CD4-positive, alpha-beta memory T cell (primary cell): Measurements from ENCODE around the gene RNF175. TPM values are rescaled to one million over a fixed set of nuclear protein-coding genes. Genes with fewer than 3 reads are reported as not detected.
A peak's percentile ranks its signal among the peaks of the same experiment; 100 is the strongest.

Experiments used
- CTCF ChIA-PET: fragments of 350-600 bp; sonication (Branson Sonifier 250); formaldehyde crosslinking; loops from one replicate; lab custom pipeline; 2021; ENCODE audit warnings: inconsistent platforms; ENCODE audit not compliant: partially characterized antibody; lab: Charles Lee
- POLR2A ChIA-PET: fragments of 350-600 bp; sonication (Branson Sonifier 250); formaldehyde crosslinking; loops from one replicate; lab custom pipeline; 2021; ENCODE audit not compliant: partially characterized antibody; lab: Charles Lee
- DNase-seq, 5 donors: peaks; one replicate each; pipeline versions ENCODE4 v3.0.0 to v3.0.0-alpha.2; 2020 to 2022; ENCODE audit warnings: mixed read lengths in 1 of 5
- H3K27ac ChIP-seq: one replicate; pipeline ENCODE4 v1.7.0; 2013; ENCODE audit warnings: low read depth, low read length
- H3K27me3 ChIP-seq: 2 replicates; pipeline ENCODE4 v1.7.0; 2013; ENCODE audit warnings: mild to moderate bottlenecking, low read length, moderate library complexity; ENCODE audit not compliant: insufficient read depth
- H3K36me3 ChIP-seq: 2 replicates; pipeline ENCODE4 v1.7.0; 2013; ENCODE audit warnings: mild to moderate bottlenecking, low read length, moderate library complexity; ENCODE audit not compliant: insufficient read depth
- H3K4me1 ChIP-seq: 2 replicates; pipeline ENCODE4 v1.7.0; 2013; ENCODE audit warnings: mild to moderate bottlenecking, low read length, moderate library complexity; ENCODE audit not compliant: insufficient read depth
- H3K4me3 ChIP-seq, 2 donors: one replicate each; pipeline ENCODE4 v1.7.0; 2013; ENCODE audit warnings: low read length in 2 of 2, mild to moderate bottlenecking in 1 of 2
- H3K9me3 ChIP-seq, 2 donors: one replicate each; pipeline ENCODE4 v1.7.0; 2013; ENCODE audit warnings: low read length in 2 of 2, control low read depth in 1 of 2; ENCODE audit not compliant: control insufficient read depth in 1 of 2
- H3K27ac Mint-ChIP-seq, 7 donors: one replicate each; pipeline ENCODE4 v1.8.0; 2020 to 2021; ENCODE audit warnings: mixed read lengths in 7 of 7, mild to moderate bottlenecking in 6 of 7, inconsistent platforms in 3 of 7, moderate library complexity in 3 of 7
- H3K27me3 Mint-ChIP-seq, 2 donors: one replicate each; pipeline ENCODE4 v1.8.0; 2020 to 2021; ENCODE audit warnings: mixed read lengths in 2 of 2
- H3K36me3 Mint-ChIP-seq, 2 donors: one replicate each; pipeline ENCODE4 v1.8.0; 2020 to 2021; ENCODE audit warnings: mixed read lengths in 2 of 2, inconsistent platforms in 1 of 2, mild to moderate bottlenecking in 1 of 2
- H3K4me1 Mint-ChIP-seq, 4 donors: one replicate each; pipeline ENCODE4 v1.8.0; 2020 to 2021; ENCODE audit warnings: mixed read lengths in 4 of 4, mild to moderate bottlenecking in 1 of 4
- H3K4me3 Mint-ChIP-seq, 8 donors: one replicate each; pipeline ENCODE4 v1.8.0; 2020 to 2021; ENCODE audit warnings: mixed read lengths in 8 of 8, mild to moderate bottlenecking in 7 of 8, moderate library complexity in 6 of 8, inconsistent platforms in 3 of 8
- H3K9me3 Mint-ChIP-seq, 8 donors: one replicate each; pipeline ENCODE4 v1.8.0; 2020 to 2021; ENCODE audit warnings: mixed read lengths in 8 of 8, mild to moderate bottlenecking in 5 of 8, inconsistent platforms in 3 of 8, moderate library complexity in 1 of 8
- intact Hi-C: fragments of 100-400 bp; cut with micrococcal nuclease; formaldehyde crosslinking; loops from one replicate; pipeline ENCODE4 v1.15.1; 2023
- polyA plus RNA-seq, 2 donors: library from polyadenylated mRNA; unstranded; fragments of 300-500 nt; fragmentation: Illumina TruSeq; gene quantifications; one replicate each; pipeline ENCODE4 v1.2.3, GENCODE V29; 2021
- total RNA-seq, 2 experiments: library from RNA; stranded (reverse); gene quantifications; one replicate each; pipeline ENCODE4 v1.2.3, GENCODE V29; 2021

The RNF175 gene
- total and polyA plus RNA-seq, 4 experiments from 2014 or later, result 0.24 to 0.67 (median 0.63) TPM

DNA sequence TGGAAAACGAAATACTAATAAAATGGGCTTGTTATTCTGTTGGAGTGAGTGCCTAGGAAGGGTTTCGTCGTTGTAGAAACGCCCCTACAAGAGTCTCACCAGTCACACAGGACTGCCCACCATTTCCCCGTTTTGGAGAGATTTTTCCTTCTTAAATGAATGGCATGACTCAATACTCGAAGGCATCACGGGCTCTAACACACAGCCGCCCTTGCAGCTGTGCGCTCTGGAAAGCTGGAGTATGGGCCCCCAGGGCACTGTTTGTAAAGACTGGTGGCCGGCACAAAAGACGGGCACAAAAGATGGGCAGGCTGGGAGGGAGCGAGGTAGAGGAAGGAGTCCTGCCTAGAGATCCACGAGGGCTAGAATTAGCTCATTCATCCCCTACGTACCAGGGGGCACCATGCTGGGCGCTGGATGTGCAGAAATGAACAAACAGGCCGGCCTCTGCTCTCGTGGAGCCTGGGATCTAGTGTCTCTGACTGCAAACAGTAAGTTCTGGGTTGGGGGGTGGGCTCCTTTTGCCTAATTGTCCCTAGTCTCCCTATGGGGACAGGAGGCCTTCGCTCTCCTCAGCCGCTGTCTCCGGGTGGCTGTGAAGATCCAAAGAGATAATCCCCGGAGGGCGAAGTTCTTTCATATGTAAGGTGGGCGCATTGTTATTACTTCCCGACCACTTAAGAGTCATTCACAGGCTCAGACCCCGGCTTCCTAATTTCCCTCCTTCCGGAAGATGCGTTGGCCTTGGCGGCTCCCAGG, 30.1 kb upstream of the RNF175 start:
- H3K4me1 Mint-ChIP-seq, result peaks cover 18 to 45% (median 34%) of the 10 kb centered on the region in 4 donors

GRCh38 chr4:153788413-153789276, 28.8 kb upstream of the RNF175 start, which contains the start of gene SFRP2:
Gene SFRP2, minus strand, starts transcription at chr4:153789083. Its CDS starts 248 bp downstream, at chr4:153788835.
- CTCF ChIA-PET, result no interaction called here
- intact Hi-C loops, result loop anchor here (5.0 kb wide), 4 partner anchors 229 to 829 kb away; partner anchors contain the start of gene PLRG1
- H3K9me3 Mint-ChIP-seq, result no peaks in the 10 kb centered on the region
- H3K36me3 Mint-ChIP-seq, result no peaks in the 10 kb centered on the region
- POLR2A ChIA-PET, result no interaction called here
- peaks cover 18 to 45% (median 34%) of the 10 kb centered on the region in 4 donors for H3K4me1 Mint-ChIP-seq
- no peak for DNase-seq
- peaks cover 60 to 67% of the 10 kb centered on the region in 2 donors for H3K27me3 Mint-ChIP-seq
- Histone ChIP-seq H3K4me1 (peaks cover 36% of the 10 kb centered on the region), H3K36me3 (no peaks in the 10 kb centered on the region), H3K4me3 (no peak within 1 kb of the TSS), H3K27me3 (peaks cover 45% of the 10 kb centered on the region), H3K9me3 (no peaks in the 10 kb centered on the region), H3K27ac (no peak within 1 kb of the TSS)
- peak within 1 kb of the TSS in 1 of 7 donors; percentile 41 for H3K27ac Mint-ChIP-seq
- H3K4me3 Mint-ChIP-seq, result peak within 1 kb of the TSS in 7 of 8 donors; percentile 35 to 78 (median 62)

More for the DNA sequence above, 30.1 kb upstream of the RNF175 start:
- Mint-ChIP-seq H3K27ac (no peak overlapping the region), H3K36me3 (no peaks in the 10 kb centered on the region), H3K4me3 (peak overlapping the region in 7 of 8 donors; percentile 15 to 78 (median 49)), H3K27me3 (peaks cover 64 to 69% of the 10 kb centered on the region in 2 donors), H3K9me3 (no peaks in the 10 kb centered on the region)
- Histone ChIP-seq H3K27ac (no peak overlapping the region), H3K27me3 (peaks cover 45% of the 10 kb centered on the region), H3K36me3 (no peaks in the 10 kb centered on the region), H3K4me3 (no peak overlapping the region), H3K4me1 (peaks cover 36% of the 10 kb centered on the region), H3K9me3 (no peaks in the 10 kb centered on the region)
- CTCF ChIA-PET, result no interaction called here
- DNase-seq, result no peak
- intact Hi-C loops, result loop anchor here (5.0 kb wide), 4 partner anchors 227 to 827 kb away; partner anchors contain the start of gene PLRG1
- POLR2A ChIA-PET, result no interaction called here

DNA sequence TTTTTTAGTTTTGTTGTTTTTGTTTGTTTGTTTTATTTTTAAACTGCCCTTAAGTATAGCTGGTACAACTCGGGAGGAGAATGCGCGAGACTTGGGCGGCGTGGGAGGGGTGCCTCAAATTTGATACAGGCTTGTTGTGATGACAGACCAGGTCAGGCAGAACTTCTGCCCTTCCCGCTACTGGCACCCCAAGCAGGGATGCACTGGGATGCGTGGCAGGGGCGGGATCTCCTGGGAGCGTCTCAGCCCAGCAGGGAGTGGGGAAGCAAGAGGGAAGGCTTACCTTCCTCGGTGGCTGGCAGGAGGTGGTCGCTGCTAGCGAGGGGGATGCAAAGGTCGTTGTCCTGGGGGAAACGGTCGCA, 28.2 kb upstream of the RNF175 start:
- no peak overlapping the region for H3K27ac Mint-ChIP-seq
- peaks cover 57 to 67% of the 10 kb centered on the region in 2 donors for H3K27me3 Mint-ChIP-seq
- H3K4me3 ChIP-seq, result no peak overlapping the region
- no peaks in the 10 kb centered on the region for H3K36me3 ChIP-seq
- H3K36me3 Mint-ChIP-seq, result no peaks in the 10 kb centered on the region
- no peaks in the 10 kb centered on the region for H3K9me3 ChIP-seq
- ChIA-PET POLR2A (no interaction called here), CTCF (no interaction called here)
- H3K9me3 Mint-ChIP-seq, result no peaks in the 10 kb centered on the region
- intact Hi-C loops, result loop anchor here (5.0 kb wide), 4 partner anchors 229 to 829 kb away; partner anchors contain the start of gene PLRG1
- no peak overlapping the region for H3K27ac ChIP-seq
- DNase-seq, result no peak
- peaks cover 18 to 45% (median 34%) of the 10 kb centered on the region in 4 donors for H3K4me1 Mint-ChIP-seq
- H3K4me1 ChIP-seq, result peaks cover 36% of the 10 kb centered on the region
- H3K27me3 ChIP-seq, result peaks cover 40% of the 10 kb centered on the region
- H3K4me3 Mint-ChIP-seq, result peak overlapping the region in 7 of 8 donors; percentile 35 to 77 (median 62)

- Histone ChIP-seq H3K9me3 (no peaks in the 10 kb centered on the region), H3K36me3 (no peaks in the 10 kb centered on the region), H3K27me3 (peaks cover 36% of the 10 kb centered on the region), H3K27ac (no peak overlapping the region), H3K4me1 (peaks cover 35% of the 10 kb centered on the region), H3K4me3 (no peak overlapping the region)
- peak overlapping the region in 3 of 8 donors; percentile 9 to 72 (median 69) for H3K4me3 Mint-ChIP-seq
- intact Hi-C loops, result loop anchor here (5.0 kb wide), 4 partner anchors 230 to 830 kb away; partner anchors contain the start of gene PLRG1
- no peak for DNase-seq
- H3K36me3 Mint-ChIP-seq, result no peaks in the 10 kb centered on the region
- no peak overlapping the region for H3K27ac Mint-ChIP-seq
- peaks cover 16 to 42% (median 32%) of the 10 kb centered on the region in 4 donors for H3K4me1 Mint-ChIP-seq
- H3K27me3 Mint-ChIP-seq, result peaks cover 55 to 66% of the 10 kb centered on the region in 2 donors
- ChIA-PET POLR2A (no interaction called here), CTCF (interaction anchor here (1.3 kb wide), 1 partner anchor 8 kb away, joined by 3 read pairs; no protein-coding TSS in a partner anchor)
- no peaks in the 10 kb centered on the region for H3K9me3 Mint-ChIP-seq
Measured at GRCh38 chr4:153787575-153787974, 27.8 kb upstream of the RNF175 start.

GRCh38 chr4:153787061-153787560, 27.3 kb upstream of the RNF175 start:
- Mint-ChIP-seq H3K9me3 (no peaks in the 10 kb centered on the region), H3K27ac (no peak overlapping the region), H3K4me1 (peaks cover 16 to 37% (median 28%) of the 10 kb centered on the region in 4 donors), H3K36me3 (no peaks in the 10 kb centered on the region), H3K4me3 (no peak overlapping the region), H3K27me3 (peaks cover 53 to 69% of the 10 kb centered on the region in 2 donors)
- H3K27ac ChIP-seq, result no peak overlapping the region
- intact Hi-C loops, result loop anchor here (5.0 kb wide), 4 partner anchors 230 to 830 kb away; partner anchors contain the start of gene PLRG1
- POLR2A ChIA-PET, result no interaction called here
- no peak overlapping the region for H3K4me3 ChIP-seq
- H3K27me3 ChIP-seq, result peaks cover 31% of the 10 kb centered on the region
- H3K4me1 ChIP-seq, result peaks cover 30% of the 10 kb centered on the region
- no peaks in the 10 kb centered on the region for H3K9me3 ChIP-seq
- CTCF ChIA-PET, result interaction anchor here (1.3 to 2.6 kb wide), 4 partner anchors 8 to 719 kb away, joined by 3 to 6 read pairs (median 5); no protein-coding TSS in a partner anchor
- H3K36me3 ChIP-seq, result no peaks in the 10 kb centered on the region
- no peak for DNase-seq

DNA sequence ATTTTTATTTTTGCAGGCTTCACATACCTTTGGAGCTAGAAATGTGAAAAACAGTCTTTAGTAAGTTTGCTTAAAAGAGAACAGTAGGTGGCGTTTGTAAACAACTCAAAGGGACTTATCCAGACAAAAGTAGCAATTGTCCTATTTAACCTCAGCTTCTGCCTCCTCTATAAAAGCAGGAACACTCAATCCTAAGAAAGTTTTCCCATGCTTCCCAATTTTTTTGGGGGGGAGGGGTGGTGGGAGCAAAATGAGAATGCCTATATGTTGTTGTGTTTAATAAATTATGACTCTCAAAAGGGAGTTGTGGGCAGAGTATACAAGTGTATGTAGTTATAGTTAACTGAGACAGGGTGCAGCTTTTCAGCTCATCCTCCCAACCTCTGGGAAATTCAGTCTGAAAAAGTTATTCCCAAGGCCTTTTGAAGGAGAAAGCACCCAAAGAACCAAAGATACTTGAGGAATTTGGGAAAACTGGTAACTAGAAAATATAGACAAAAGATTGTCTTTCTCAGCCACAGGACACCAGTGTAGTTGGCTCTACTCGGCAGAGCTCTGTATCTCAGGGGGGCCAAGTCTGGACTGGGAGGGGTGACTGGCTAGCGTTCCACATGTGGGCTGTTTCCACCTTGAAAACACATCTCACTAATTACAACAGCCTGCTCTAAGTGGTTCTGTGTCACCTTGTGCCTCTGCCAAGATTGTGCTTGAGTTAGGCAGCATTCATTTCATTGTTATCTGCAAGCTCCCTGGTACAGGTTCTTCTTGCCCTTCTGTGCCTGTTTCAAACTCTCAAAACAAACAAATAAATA, 26.3 kb upstream of the RNF175 start:
- Mint-ChIP-seq H3K9me3 (no peaks in the 10 kb centered on the region), H3K4me1 (peaks cover 7 to 28% (median 19%) of the 10 kb centered on the region in 4 donors), H3K4me3 (no peak overlapping the region), H3K36me3 (no peaks in the 10 kb centered on the region), H3K27me3 (peaks cover 50 to 67% of the 10 kb centered on the region in 2 donors), H3K27ac (no peak overlapping the region)
- H3K4me1 ChIP-seq, result peaks cover 20% of the 10 kb centered on the region
- ChIA-PET POLR2A (no interaction called here), CTCF (interaction anchor here (0.7 to 2.6 kb wide), 7 partner anchors 9 to 1003 kb away, joined by 3 to 6 read pairs (median 4); no protein-coding TSS in a partner anchor)
- no peaks in the 10 kb centered on the region for H3K36me3 ChIP-seq
- peaks cover 21% of the 10 kb centered on the region for H3K27me3 ChIP-seq
- DNase-seq, result peak in 1 of 5 donors; percentile 21
- H3K4me3 ChIP-seq, result no peak overlapping the region
- intact Hi-C loops, result loop anchor here (5.0 kb wide), 4 partner anchors 231 to 831 kb away; partner anchors contain the start of gene PLRG1
- H3K27ac ChIP-seq, result no peak overlapping the region
- H3K9me3 ChIP-seq, result no peaks in the 10 kb centered on the region
